ENCODE results near the gene ADK. TPM values are rescaled to one million over a fixed set of nuclear protein-coding genes. Genes with fewer than 3 reads are reported as not detected.

ADK gene
- total and polyA plus RNA-seq, 2 of the 13 experiments (the other 11 are each of a cell fraction or from before 2014, with no cell fraction given) = 48.6 to 79.1 TPM

DNA sequence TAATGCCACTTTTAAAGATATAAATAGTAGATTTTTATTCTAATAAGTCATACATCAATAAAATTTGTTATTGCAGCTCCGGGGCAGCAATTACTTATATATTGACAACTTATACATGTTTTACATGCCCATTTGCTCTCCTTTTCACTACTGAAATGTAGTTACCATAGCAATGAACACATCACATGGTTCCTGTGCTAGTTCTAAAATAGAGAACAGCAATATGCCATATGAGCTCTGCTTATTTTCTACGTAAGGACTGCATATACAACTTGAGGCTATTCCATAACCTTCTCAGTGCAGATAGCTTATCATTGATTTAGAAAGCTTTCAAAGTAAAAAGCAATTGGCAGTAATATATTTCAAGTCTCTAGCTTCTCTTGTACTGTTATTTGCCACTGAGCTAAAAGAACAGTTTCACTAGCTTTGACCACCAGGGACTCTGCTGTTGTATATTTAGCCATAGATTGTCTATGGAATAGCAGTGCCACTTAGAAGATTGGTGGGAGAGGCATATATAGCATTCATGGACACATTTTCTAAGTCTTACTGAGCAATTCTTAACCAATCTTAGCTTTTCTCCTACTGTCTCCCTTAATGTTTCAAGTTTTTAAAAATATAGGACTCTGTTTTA is 405.2 kb downstream of the ADK start (continued):
- TF ChIP-seq ARNT2 (CRISPR knock-in tag; IDR thresholded peaks at IDR 0.05; ENCODE audit: low read depth) = no peak
- TF ChIP-seq THAP11 (CRISPR knock-in tag; IDR thresholded peaks at IDR 0.05) = no peak
- no peak for TF ChIP-seq ZNF563 (CRISPR knock-in tag; IDR thresholded peaks at IDR 0.05)
- TF ChIP-seq, protein P1, sequence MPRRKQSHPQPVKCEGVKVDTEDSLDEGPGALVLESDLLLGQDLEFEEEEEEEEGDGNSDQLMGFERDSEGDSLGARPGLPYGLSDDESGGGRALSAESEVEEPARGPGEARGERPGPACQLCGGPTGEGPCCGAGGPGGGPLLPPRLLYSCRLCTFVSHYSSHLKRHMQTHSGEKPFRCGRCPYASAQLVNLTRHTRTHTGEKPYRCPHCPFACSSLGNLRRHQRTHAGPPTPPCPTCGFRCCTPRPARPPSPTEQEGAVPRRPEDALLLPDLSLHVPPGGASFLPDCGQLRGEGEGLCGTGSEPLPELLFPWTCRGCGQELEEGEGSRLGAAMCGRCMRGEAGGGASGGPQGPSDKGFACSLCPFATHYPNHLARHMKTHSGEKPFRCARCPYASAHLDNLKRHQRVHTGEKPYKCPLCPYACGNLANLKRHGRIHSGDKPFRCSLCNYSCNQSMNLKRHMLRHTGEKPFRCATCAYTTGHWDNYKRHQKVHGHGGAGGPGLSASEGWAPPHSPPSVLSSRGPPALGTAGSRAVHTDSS (CRISPR knock-in tag; conservative IDR thresholded peaks at IDR 0.05) = no peak
- no peak for TF ChIP-seq ZNF652 (CRISPR knock-in tag; IDR thresholded peaks at IDR 0.05; ENCODE audit: borderline replicate concordance, low read depth)
- no peak for TF ChIP-seq KAT7 (CRISPR knock-in tag; IDR thresholded peaks at IDR 0.05; ENCODE audit: borderline replicate concordance)
- TF ChIP-seq ZSCAN22 (CRISPR knock-in tag; IDR thresholded peaks at IDR 0.05) = no peak
- no peak for TF ChIP-seq MTF1 (CRISPR knock-in tag; IDR thresholded peaks at IDR 0.05)
- TF ChIP-seq HNRNPLL (IDR thresholded peaks at IDR 0.05; ENCODE audit: low read depth, low read length, poor library complexity, severe bottlenecking) = no peak
- TF ChIP-seq NFE2 (CRISPR knock-in tag; IDR thresholded peaks at IDR 0.05) = no peak
- no peak for TF ChIP-seq SETDB1 (CRISPR knock-in tag; IDR thresholded peaks at IDR 0.05; ENCODE audit: borderline replicate concordance)

DNA sequence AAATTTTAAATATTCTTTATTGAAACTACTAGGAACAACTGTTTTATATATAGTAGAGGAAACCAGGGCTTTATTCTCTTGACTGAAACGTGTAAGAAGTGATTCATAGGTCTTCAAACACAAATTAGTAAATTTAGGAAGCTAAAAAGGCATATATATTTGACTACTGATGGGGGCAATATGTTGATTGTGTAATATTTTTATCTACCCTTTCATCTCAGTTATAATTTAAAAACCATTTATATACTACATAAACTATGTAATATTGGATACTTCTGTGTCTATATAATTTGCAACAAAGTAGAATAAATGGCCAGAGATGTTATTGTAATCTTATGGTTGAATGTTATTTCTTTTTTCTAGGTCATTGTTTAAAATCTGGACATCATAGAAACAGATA is 406.1 kb downstream of the ADK start:
- no peak overlapping the region for H3K9ac ChIP-seq (ENCODE audit: insufficient read depth, low read depth, low read length)
- no peak for FAIRE-seq
- H3K36me3 ChIP-seq (replicated peaks in 1 of 2; ENCODE audit: control insufficient read depth in 1 of 2, insufficient read depth in 2 of 2, low read length in 2 of 2) = peaks cover 0 to 3% of the 10 kb centered on the region in 2 experiments; a peak in 2 of 5 replicates
- 95% methylated on average over 1 of the region's 1 CpG for WGBS (ENCODE audit: low lambda C conversion rate)
- no peak overlapping the region for H3K4me3 ChIP-seq (replicated peaks in 1 of 3; ENCODE audit: insufficient read depth in 1 of 3, low read depth in 2 of 3, low read length in 3 of 3)
- no peaks in the 10 kb centered on the region for H3K27me3 ChIP-seq (ENCODE audit: control insufficient read depth in 1 of 2, insufficient read depth in 2 of 2, low read length in 2 of 2)
- no peak overlapping the region for H3K27ac ChIP-seq (ENCODE audit: extremely low read length, insufficient read depth, low read length)
- ATAC-seq = no peak
- intact Hi-C loops (cut with micrococcal nuclease; ENCODE audit: unreplicated experiment) = no loop called here
- no peak overlapping the region for H3K4me2 ChIP-seq (ENCODE audit: low read depth, low read length)
- ChIA-PET CTCF (ENCODE audit: low intra/inter-chr PET ratio, low total read pairs) (no interaction called here), POLR2A (no interaction called here)
- no peak overlapping the region for H2AFZ ChIP-seq (ENCODE audit: low read length)
- no peaks in the 10 kb centered on the region for H3K79me2 ChIP-seq (ENCODE audit: insufficient read depth, low read length)
- in situ Hi-C loops (cut with HindIII; ENCODE audit: extremely low pct_ligation_motif_present, low pct_unique_long_range_greater_than_20kb) = no loop called here
- H4K20me1 ChIP-seq (ENCODE audit: insufficient read depth, low read length) = no peaks in the 10 kb centered on the region
- no peak for DNase-seq (ENCODE audit: low spot score)
- peaks cover 6% of the 10 kb centered on the region for H3K4me1 ChIP-seq (ENCODE audit: insufficient read depth, low read length)
- no peaks in the 10 kb centered on the region for H3K9me3 ChIP-seq (ENCODE audit: low read length)
- no TSS peak for BruUV-seq (replicated peaks)
- no peak for TF ChIP-seq ZNF614 (CRISPR knock-in tag; IDR thresholded peaks at IDR 0.05; ENCODE audit: borderline replicate concordance)
- TF ChIP-seq, protein P2, sequence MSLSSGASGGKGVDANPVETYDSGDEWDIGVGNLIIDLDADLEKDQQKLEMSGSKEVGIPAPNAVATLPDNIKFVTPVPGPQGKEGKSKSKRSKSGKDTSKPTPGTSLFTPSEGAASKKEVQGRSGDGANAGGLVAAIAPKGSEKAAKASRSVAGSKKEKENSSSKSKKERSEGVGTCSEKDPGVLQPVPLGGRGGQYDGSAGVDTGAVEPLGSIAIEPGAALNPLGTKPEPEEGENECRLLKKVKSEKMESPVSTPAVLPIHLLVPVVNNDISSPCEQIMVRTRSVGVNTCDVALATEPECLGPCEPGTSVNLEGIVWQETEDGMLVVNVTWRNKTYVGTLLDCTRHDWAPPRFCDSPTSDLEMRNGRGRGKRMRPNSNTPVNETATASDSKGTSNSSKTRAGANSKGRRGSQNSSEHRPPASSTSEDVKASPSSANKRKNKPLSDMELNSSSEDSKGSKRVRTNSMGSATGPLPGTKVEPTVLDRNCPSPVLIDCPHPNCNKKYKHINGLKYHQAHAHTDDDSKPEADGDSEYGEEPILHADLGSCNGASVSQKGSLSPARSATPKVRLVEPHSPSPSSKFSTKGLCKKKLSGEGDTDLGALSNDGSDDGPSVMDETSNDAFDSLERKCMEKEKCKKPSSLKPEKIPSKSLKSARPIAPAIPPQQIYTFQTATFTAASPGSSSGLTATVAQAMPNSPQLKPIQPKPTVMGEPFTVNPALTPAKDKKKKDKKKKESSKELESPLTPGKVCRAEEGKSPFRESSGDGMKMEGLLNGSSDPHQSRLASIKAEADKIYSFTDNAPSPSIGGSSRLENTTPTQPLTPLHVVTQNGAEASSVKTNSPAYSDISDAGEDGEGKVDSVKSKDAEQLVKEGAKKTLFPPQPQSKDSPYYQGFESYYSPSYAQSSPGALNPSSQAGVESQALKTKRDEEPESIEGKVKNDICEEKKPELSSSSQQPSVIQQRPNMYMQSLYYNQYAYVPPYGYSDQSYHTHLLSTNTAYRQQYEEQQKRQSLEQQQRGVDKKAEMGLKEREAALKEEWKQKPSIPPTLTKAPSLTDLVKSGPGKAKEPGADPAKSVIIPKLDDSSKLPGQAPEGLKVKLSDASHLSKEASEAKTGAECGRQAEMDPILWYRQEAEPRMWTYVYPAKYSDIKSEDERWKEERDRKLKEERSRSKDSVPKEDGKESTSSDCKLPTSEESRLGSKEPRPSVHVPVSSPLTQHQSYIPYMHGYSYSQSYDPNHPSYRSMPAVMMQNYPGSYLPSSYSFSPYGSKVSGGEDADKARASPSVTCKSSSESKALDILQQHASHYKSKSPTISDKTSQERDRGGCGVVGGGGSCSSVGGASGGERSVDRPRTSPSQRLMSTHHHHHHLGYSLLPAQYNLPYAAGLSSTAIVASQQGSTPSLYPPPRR (CRISPR knock-in tag; IDR thresholded peaks at IDR 0.05; ENCODE audit: borderline replicate concordance) = no peak
- TF ChIP-seq ZNF432 (CRISPR knock-in tag; IDR thresholded peaks at IDR 0.05; ENCODE audit: borderline replicate concordance) = no peak
- TF ChIP-seq MED13 (CRISPR knock-in tag; IDR thresholded peaks at IDR 0.05) = no peak
- TF ChIP-seq ZNF121 (CRISPR knock-in tag; IDR thresholded peaks at IDR 0.05) = no peak
- no peak for TF ChIP-seq TEAD2 (CRISPR knock-in tag; IDR thresholded peaks at IDR 0.05)
